Stimulated activated CD8-positive, alpha-beta memory T cell treated with anti-CD3 and anti-CD28 coated beads, Interleukin-7, amount 100 ng/mL, for 4 hours (primary cell): Measurements from ENCODE around the gene CNP.
"Not testable (repeated sequence)": the region's sequence is repeated elsewhere in the genome, so short reads cannot be mapped to it uniquely, and the experiment has no call there.

Experiments
- DNase-seq, 2 donors: peaks; one replicate each; pipeline ENCODE4 v3.0.0-alpha.2; 2020; ENCODE audit warnings: low read depth in 2 of 2

The CNP gene

DNA sequence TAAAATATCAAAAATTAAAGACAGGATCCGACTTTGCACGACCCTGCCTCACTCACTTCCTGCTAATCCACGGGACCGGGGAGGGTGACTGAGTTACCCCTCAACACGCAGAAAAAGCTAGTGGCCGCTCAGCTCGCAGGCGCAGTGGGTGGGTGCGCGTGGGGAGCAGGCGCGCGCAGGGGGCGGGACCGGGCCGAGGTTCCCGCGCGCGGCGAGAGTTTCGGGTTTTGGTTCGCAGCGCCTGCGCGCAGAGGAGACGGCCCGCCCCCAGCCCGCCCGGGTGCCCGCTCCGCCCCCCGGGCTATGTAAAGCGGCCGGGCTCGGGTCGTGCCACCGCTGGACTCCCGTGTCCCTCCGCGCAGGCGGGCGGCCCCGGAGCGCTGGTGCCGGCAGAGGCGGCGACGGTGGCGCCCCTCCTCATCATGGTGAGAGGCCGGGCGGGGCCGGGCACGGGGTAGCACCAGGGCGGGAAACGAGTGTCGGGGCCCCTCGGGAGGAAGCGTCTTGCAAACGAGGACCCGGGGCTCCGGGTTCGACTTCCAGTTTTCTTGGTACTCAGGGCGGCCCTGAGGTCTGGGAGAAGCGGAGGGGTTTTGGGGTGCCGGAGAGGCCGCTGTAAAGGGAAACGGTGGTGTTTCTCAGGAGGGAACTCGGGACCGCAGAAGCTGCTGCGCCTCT lies at the start of gene CNP:
TSS of gene CNP (plus strand) at position 333 of the 678 bp plus-strand sequence. CDS start at position 423, 90 bp downstream.
- DNase-seq: peak; percentile 77 to 91

DNA sequence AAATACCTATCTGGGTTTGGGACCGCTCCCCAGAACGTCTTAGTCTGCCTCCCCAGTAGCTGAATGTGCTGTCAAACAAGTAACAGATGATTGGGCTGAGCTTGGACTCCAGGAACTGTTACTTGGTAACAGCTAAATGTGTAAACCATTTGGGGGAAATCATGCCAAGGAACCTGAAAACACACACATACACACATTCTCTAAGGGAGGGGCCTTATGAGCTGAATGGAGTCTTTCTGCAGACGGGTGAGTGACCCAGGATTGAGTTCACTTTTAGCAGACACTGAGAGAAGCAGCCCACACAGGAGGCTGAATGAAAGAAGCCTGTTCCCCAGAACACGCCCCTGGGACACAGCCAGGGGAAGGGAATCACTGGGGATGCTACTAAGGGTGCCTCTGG lies 49.4 kb upstream of the CNP start:
- no peak for DNase-seq

DNA sequence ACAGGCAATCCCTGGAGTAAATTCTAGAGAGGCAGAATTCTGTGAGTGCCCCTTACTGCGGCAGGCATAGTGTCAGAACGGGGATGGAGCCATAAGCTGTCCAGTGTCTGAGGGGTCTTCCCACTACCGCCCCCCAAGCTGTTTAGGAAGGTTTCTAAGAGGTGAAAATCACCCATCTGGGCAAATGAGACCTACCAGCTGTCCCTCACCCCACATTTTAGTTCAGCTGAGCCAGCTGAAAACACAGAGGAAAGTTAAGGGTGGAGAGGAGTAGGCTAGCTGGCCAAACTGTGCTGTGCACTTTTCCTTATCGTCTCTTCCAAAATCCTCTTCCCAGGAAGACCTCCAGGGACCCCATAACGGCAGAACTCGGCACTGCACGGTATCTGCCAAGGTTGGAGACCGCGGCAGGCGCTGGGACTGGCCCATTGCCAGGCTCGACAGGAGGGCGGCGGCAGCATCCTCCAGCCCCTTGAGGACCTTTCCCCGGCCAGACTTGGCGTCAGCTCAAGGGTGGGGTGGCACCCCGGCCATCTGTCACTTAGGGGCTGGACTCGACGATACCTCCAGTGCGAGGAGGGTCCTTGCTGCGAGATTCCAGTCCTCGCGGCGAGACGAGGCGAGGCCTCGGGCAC lies 48.8 kb upstream of the CNP start:
- DNase-seq: peak; percentile 17 to 20

DNA sequence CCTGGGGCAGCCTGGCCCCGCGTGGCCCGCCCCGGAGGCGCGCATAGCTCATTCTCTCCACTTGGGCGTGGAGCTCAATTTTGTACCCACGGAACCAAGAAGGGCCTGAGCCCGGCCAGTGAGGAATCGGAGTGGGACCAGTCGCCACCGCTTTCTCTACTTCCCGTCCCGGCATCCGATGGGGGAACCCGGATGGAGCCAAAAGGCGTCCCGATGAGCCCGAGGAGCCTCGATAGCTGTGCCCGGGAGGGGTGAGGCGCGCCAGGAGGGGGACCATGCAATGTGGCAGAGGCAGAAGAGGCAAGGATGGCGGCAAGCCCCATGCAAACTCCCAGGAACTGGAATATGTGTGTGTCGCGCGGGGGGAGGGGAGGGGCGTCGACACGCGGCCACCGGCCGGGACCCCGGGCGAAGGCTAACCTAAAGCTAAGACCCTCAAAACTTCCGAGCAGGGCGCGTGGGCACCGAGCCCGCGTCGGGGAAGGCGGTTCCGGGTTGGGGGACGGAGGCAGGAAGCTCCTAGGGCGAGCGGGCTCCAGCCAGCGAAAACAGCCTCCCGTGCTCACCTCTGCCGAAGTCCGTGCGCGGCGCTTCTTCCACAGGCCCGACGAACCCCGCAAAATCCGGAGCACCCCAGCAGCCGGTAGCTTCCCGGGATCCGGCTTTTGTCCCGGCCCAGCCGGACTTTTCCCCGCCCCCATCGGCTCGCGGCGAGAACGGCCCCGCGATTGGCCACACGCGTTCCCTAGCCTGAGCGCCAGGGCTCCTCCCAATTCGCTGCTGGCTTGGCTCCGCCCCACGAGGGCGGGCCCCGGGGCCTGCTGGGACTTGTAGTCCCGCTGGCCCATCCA lies 48.1 kb upstream of the CNP start, which contains the start of gene ACLY:
TSS of gene ACLY (minus strand) at position 638 of the 851 bp plus-strand sequence. CDS start 5,078 bp downstream, outside the sequence.
- peak; percentile 89 to 94 for DNase-seq

- peak in 1 of 2 donors; percentile 2 for DNase-seq
These were observed 47.3 kb upstream of the CNP start for GRCh38 chr17:41919165-41919817.

DNA sequence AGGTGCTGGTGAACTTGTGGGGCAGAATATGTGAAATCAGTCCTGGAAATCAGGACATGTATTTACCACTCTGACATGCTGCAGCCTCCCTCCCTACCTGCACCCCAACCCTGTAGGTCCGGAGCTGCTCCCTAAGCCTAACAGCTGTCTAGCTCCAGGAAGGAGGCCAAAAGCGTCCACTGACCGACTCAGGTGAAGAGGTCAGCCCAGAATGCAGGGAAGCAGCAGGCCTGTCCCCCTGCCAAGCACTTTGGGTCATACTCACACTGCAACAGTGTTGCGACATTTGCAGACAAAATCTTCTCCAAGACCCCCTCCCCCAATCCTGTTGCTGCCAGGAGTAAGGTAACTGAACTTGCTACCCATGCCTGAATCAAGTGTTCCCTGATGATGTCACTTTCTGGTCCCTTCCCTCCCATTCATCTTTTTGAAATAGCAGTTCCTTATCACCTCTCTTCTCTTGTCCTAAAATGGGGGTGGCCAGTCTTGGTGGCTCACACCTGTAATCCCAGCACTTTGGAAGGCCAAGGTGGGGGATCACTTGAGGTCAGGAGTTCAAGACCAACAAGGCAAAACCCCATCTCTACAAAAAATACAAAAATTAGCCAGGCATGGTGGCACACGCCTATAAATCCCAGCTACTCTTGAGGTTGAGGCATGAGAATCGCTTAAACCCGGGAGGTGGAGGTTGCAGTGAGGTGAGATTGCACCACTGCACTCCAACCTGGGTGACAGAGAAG lies 46.6 kb upstream of the CNP start:
- no peak for DNase-seq

DNA sequence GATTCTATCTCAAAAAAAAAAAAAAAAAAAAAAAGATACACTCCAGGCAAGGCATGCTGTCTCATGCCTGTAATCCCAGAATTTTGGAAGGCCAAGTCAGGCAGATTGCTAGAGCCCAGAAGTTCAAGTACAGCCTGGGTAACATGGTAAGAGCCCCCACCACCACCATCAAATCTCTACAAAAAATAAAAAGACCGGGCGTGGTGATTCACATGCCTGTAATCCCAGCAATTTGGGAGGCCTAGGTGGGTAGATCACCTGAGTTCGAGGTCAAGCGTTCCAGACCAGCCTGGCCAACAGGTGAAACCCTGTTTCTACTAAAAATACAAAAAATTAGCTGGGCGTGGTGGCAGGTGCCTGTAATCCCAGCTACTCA lies 46.0 kb upstream of the CNP start:
- DNase-seq: no peak

DNA sequence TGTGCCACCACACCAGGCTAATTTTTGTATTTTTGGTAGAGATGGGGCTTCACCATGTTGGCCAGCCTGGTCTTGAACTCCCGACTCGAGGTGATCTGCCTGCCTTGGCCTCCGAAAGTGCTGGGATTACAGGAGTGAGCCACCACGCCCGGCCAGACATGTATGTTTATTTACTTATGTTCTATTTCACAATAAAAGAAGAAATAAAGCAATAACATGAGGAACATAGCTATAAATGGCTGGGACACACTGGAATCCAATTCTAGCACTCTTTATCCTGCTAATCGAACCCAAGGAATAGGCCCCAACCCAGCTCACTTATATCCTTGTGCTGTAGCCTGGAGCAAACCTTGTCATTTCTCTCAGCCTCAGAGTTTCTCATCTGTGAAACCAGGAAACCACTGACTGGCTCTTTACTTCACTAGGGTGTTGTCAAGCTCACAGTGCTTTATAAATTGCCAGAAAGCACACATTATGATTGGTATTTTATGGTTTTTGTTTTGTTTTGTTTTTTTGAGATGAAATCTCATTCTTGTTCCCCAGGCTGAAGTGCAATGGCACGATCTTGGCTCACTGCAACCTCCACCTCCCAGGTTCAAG lies 40.5 kb upstream of the CNP start:
- DNase-seq: no peak

DNA sequence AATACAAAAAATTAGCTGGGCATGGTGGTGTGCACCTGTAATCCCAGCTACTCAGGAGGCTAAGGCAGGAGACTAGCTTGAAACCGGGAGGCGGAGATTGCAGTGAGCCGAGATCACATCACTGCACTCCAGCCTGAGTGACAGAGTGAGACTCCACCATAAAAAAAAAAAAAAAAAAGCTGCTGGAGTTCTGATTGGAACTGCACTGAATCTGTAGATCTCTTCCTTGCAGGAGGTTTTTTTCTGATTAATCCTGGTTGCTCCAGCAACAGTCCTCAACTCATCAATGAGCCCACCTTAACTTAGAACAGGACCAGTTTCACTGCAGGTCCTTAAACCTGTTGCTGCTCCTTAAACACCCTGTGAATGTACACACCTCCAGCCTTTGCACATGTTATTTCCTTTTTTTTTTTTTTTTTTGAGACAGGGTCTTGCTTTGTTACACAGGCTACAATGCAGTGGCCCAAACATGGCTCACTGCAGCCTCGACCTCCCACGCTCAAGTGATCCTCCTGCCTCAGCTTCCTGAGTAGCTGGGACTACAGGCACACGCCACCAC lies 37.8 kb upstream of the CNP start:
- no peak for DNase-seq

DNA sequence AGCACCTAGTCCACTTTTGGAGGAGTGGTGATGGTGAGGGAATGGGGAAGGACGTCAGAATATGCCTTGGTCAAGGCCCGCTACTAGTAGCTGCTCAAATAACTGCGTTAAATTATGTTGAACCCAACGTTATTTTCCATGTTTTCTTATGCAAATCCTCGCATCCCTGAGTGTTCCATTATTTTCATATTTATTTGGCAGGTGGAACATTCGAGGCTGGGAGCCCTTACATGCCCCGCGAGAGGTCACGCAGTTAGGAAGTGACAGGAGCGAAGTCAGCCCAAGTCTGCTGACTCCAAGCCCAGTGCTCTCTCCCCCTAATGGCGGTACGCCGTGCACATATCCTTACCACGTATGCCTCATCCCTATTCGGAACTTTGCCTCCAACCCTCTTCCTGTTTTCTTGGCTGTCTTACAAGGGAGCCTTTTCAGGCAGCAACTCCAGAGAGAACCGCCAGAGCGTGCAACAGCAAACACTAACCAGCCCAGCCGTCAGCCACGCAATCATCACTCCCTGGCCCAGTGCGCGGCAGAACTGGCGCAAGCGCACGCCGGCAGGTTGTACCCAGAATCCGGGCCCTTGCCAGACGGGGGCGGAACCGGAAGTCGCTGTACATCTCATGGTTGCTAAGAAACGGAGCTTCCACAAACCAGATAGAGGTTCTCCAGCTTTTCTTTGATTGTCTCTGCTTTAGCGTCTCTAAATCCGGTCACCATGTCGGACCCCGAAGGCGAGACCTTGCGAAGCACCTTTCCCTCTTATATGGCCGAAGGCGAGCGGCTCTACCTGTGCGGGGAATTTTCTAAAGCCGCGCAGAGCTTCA lies 36.4 kb upstream of the CNP start, which contains the start of gene ODAD4:
TSS of gene ODAD4 (plus strand) at position 609 of the 824 bp plus-strand sequence. CDS start at position 716, 107 bp downstream.
- DNase-seq: peak; percentile 91 to 93

DNA sequence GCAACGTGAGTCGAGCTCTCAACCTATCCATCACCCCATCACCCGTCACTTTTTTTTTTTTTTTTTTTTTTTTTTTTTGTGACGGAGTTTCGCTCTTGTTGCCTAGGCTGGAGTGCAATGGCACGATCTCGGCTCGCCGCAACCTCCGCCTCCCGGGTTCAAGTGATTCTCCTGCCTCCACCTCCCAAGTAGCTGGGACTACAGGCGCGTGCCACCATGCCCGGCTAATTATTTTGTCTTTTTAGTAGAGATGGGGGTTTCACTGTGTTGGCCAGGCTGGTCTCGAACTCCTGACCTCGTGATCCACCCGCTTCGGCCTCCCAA lies 35.8 kb upstream of the CNP start:
- DNase-seq: not testable (repeated sequence)

- not testable (repeated sequence) for DNase-seq
These were observed 34.9 kb upstream of the CNP start for GRCh38 chr17:41931715-41932114.

DNA sequence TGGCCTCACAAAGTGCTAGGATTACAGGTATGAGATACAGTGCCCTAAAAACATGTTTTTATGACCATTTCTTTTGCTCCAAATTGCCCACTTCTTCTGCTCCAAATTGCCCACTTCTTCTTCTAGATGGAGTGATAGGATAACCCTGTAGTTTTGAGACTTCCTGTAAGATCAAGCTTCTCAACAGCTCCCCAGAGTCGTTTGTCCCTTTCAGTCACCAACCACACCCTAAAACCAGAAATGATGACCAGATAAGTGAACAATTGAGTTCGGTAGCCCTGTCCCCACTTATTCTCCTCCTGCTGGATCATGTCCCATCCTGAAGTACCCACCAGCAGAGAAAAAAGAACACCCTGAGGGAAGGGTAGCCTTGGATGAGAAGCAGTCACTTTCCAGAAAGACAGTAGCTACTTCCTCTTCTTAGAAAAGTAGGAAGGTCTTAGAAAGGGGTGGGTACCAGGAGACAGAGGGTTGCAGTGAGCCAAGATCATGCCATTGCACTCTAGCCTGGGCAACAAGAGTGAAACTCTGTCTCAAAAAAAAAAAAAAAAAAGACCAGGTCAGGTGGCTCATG lies 33.7 kb upstream of the CNP start:
- no peak for DNase-seq

DNA sequence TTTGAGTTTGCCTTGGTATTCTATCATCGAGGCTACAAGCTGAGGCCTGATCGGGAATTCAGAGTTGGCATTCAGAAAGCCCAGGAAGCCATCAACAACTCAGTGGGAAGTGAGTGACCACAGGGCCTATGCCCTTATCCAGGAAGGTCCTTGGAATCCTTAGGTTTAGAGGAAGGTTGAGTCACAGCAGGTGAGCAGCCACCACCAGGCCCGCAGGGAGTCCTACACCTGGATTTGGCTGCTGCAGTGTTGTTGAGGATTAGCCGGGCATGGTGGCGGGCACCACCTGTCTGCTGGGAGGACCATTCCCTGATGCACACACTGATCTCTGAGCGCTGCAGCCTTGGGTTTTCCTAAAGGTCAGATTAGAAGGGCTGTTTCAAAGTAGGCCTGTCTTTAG lies 31.0 kb upstream of the CNP start:
- no peak for DNase-seq

GRCh38 chr17:41937970-41938954 lies 28.3 kb upstream of the CNP start:
- DNase-seq: no peak

DNA sequence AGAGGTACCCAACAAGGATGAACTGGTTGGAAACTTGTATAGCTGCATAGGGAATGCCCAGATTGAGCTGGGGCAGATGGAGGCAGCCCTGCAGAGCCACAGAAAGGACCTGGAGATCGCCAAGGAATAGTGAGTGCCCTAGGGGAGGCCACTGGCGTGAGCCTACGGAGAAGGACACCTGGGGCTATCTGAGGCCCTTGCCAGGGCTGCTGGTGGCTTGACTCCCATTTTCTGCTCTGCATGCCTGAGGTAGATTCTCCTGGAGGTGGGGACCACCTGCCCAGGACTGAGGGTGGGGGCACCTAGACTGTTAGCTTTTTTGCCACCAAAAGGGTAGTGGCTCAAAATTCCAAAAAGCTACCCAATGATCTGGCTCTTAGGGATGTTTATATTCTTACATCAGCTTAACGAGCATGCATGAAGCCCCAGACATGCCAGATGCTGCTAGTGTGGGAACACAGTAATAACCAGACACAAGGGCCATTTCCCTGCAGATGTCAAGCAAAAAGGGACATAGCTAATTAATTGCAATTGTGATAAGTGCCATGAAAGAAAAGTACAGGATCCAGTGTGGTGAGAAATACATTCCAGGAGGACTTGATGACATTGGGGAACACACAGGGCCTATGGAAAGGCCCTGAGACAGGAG lies 27.4 kb upstream of the CNP start:
- no peak for DNase-seq

DNA sequence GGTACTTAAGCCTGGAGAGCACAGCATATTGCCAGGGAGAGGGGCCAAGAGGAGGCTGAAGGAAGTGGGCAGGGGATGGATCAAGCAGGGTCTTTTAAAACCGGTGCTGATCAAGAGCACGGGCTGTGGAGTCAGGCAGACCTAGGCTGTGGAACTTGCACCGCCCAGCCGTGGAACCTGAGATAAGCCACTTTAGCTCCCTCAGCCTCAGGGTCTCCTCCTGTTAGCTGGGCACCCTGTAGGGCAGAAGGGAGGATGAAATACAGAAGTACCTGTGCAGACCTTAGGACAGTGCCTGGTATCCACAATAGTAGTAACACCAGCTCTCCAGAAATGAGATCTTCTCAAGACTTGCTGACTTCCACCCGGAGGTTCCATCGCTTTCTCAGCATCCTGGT lies 26.9 kb upstream of the CNP start:
- DNase-seq: no peak

GRCh38 chr17:41941168-41941567 lies 25.4 kb upstream of the CNP start:
- DNase-seq: no peak
